H1 (cell line): ENCODE measurements around the gene COL4A1. TPM values are rescaled to one million over a fixed set of nuclear protein-coding genes. Genes with fewer than 3 reads are reported as not detected.

Source experiments
- CTCF ChIA-PET: fragments of 300-600 bp; sonication (Branson Sonifier 250); formaldehyde crosslinking; loops from one replicate; lab custom pipeline; 2021; ENCODE audit not compliant: partially characterized antibody; lab: Charles Lee
- POLR2A ChIA-PET: fragments of 300-600 bp; sonication (Branson Sonifier 250); formaldehyde crosslinking; loops from one replicate; lab custom pipeline; 2021; ENCODE audit warnings: inconsistent platforms; ENCODE audit not compliant: partially characterized antibody; lab: Charles Lee
- DNase-seq, 2 experiments: peaks; one replicate each; pipeline versions ENCODE4 v3.0.0 to v3.0.0-alpha.2; 2010 to 2022; ENCODE audit warnings: low spot score in 2 of 2, low read depth in 1 of 2, mixed read lengths in 1 of 2
- FAIRE-seq: peaks from 2 replicates; lab custom pipeline; 2011; peaks lifted over from hg19 to GRCh38; lab: Jason Lieb, UNC
- H2AFZ ChIP-seq: 2 replicates; pipeline ENCODE4 v1.8.1; 2012; ENCODE audit warnings: low read length, inconsistent platforms
- H2AK5ac ChIP-seq: 2 replicates; pipeline ENCODE4 v1.6.1; 2013; ENCODE audit warnings: low read depth, low read length
- H2BK120ac ChIP-seq: replicated peaks from 2 replicates; pipeline ENCODE3; 2013; ENCODE audit warnings: low read depth, low read length, inconsistent platforms
- H2BK12ac ChIP-seq: 2 replicates; pipeline ENCODE4 v1.6.1; 2013; ENCODE audit warnings: low read depth, low read length
- H2BK15ac ChIP-seq: 2 replicates; pipeline ENCODE4 v1.6.1; 2013; ENCODE audit warnings: low read length
- H2BK20ac ChIP-seq: 2 replicates; pipeline ENCODE4 v1.6.1; 2013; ENCODE audit warnings: low read length
- H2BK5ac ChIP-seq: 2 replicates; pipeline ENCODE4 v1.6.1; 2013; ENCODE audit warnings: low read depth, low read length
- H3K14ac ChIP-seq: 2 replicates; pipeline ENCODE4 v1.6.1; 2013; ENCODE audit warnings: inconsistent platforms; ENCODE audit not compliant: insufficient read length
- H3K18ac ChIP-seq: 2 replicates; pipeline ENCODE4 v1.6.1; 2013; ENCODE audit warnings: low read length; ENCODE audit errors: extremely low read depth
- H3K23ac ChIP-seq: 2 replicates; pipeline ENCODE4 v1.6.1; 2013; ENCODE audit warnings: inconsistent platforms; ENCODE audit not compliant: insufficient read length
- H3K23me2 ChIP-seq: 2 replicates; pipeline ENCODE4 v1.6.1; 2013; ENCODE audit warnings: low read depth, low read length
- H3K27ac ChIP-seq: 2 replicates; pipeline ENCODE4 v1.6.1; 2011; ENCODE audit warnings: low read depth, low read length, inconsistent platforms
- H3K27me3 ChIP-seq, 4 experiments: replicated peaks in 1 of 4; 1 replicate in 1 of 4; 2 replicates in 3 of 4; pipeline versions ENCODE4 v1.6.1 to v1.8.1; 2011 to 2013; ENCODE audit warnings: low read length in 3 of 4, mild to moderate bottlenecking in 3 of 4, inconsistent platforms in 2 of 4, mixed read lengths in 2 of 4, moderate library complexity in 1 of 4; ENCODE audit not compliant: control insufficient read depth in 3 of 4, insufficient read depth in 3 of 4; ENCODE audit errors: extremely low read depth in 1 of 4
- H3K36me3 ChIP-seq, 4 experiments: 2 replicates each; pipeline versions ENCODE4 v1.6.1 to v1.8.1; 2011 to 2013; ENCODE audit warnings: mild to moderate bottlenecking in 4 of 4, low read length in 3 of 4, moderate library complexity in 2 of 4, control low read depth in 1 of 4, inconsistent platforms in 1 of 4; ENCODE audit not compliant: insufficient read depth in 4 of 4, control insufficient read depth in 2 of 4
- H3K4ac ChIP-seq: replicated peaks from 2 replicates; pipeline ENCODE3; 2013; ENCODE audit warnings: low read length, low read depth, mixed read lengths, inconsistent platforms; ENCODE audit not compliant: insufficient read length
- H3K4me1 ChIP-seq, 4 experiments: replicated peaks in 1 of 4; 1 replicate in 1 of 4; 2 replicates in 3 of 4; pipeline versions ENCODE4 v1.6.1 to v1.8.1; 2011 to 2013; ENCODE audit warnings: low read length in 3 of 4, inconsistent platforms in 2 of 4, mixed read lengths in 1 of 4; ENCODE audit not compliant: insufficient read depth in 4 of 4, control insufficient read depth in 3 of 4
- H3K4me2 ChIP-seq, 2 experiments: 2 replicates each; pipeline versions ENCODE4 v1.6.1 to v1.8.1; 2011 to 2013; ENCODE audit warnings: low read depth in 2 of 2, low read length in 2 of 2, control low read depth in 1 of 2, inconsistent platforms in 1 of 2, mild to moderate bottlenecking in 1 of 2; ENCODE audit not compliant: insufficient read depth in 1 of 2
- H3K4me3 ChIP-seq, 4 experiments: fragments of 200-600, 300-600 bp in 1 of 4; sonication (generic), shearing (Covaris generic), sonication (Bioruptor Twin) in 1 of 4; 2 replicates each; pipeline versions ENCODE4 v1.5.1 to v1.8.1; 2011 to 2016; ENCODE audit warnings: low read length in 4 of 4, low read depth in 3 of 4, control low read depth in 2 of 4, inconsistent platforms in 2 of 4, mild to moderate bottlenecking in 2 of 4, mixed read lengths in 1 of 4, moderate library complexity in 1 of 4; ENCODE audit not compliant: insufficient read depth in 2 of 4; ENCODE audit errors: extremely low read depth in 1 of 4
- H3K56ac ChIP-seq: replicated peaks from 2 replicates; pipeline ENCODE3; 2013; ENCODE audit warnings: low read depth, mild to moderate bottlenecking, mixed read lengths, low read length, inconsistent platforms; ENCODE audit not compliant: insufficient read length
- H3K79me1 ChIP-seq: 2 replicates; pipeline ENCODE4 v1.6.1; 2013; ENCODE audit warnings: low read depth, low read length, control low read depth
- H3K79me2 ChIP-seq, 2 experiments: 2 replicates each; pipeline versions ENCODE4 v1.6.1 to v1.8.1; 2012 to 2013; ENCODE audit warnings: low read length in 2 of 2, mild to moderate bottlenecking in 2 of 2, inconsistent platforms in 1 of 2; ENCODE audit not compliant: insufficient read depth in 2 of 2, control insufficient read depth in 1 of 2
- H3K9ac ChIP-seq, 4 experiments: replicated peaks in 1 of 4; 1 replicate in 1 of 4; 2 replicates in 3 of 4; pipeline versions ENCODE4 v1.6.1 to v1.8.1; 2011 to 2013; ENCODE audit warnings: low read depth in 3 of 4, low read length in 3 of 4, control low read depth in 2 of 4, mild to moderate bottlenecking in 2 of 4, moderate library complexity in 2 of 4, inconsistent platforms in 1 of 4; ENCODE audit errors: extremely low read depth in 1 of 4
- H3K9me3 ChIP-seq, 2 experiments: 2 replicates each; pipeline versions ENCODE4 v1.6.1 to v1.8.1; 2012 to 2013; ENCODE audit warnings: mild to moderate bottlenecking in 2 of 2, moderate library complexity in 2 of 2, control low read depth in 1 of 2, inconsistent platforms in 1 of 2, low read depth in 1 of 2, low read length in 1 of 2, mixed read lengths in 1 of 2; ENCODE audit not compliant: insufficient read depth in 2 of 2
- H4K20me1 ChIP-seq, 2 experiments: replicated peaks in 1 of 2; 2 replicates each; pipeline versions ENCODE3 to v1.8.1; 2011 to 2013; ENCODE audit warnings: inconsistent platforms in 2 of 2, low read length in 2 of 2, mild to moderate bottlenecking in 1 of 2; ENCODE audit not compliant: insufficient read depth in 2 of 2, control insufficient read depth in 1 of 2
- H4K5ac ChIP-seq: 2 replicates; pipeline ENCODE4 v1.6.1; 2013; ENCODE audit warnings: low read length, low read depth, mixed read lengths, inconsistent platforms; ENCODE audit not compliant: insufficient read length
- H4K8ac ChIP-seq: 2 replicates; pipeline ENCODE4 v1.8.0; 2013; ENCODE audit warnings: mild to moderate bottlenecking, moderate library complexity, low read length, inconsistent platforms; ENCODE audit not compliant: insufficient read depth; ENCODE audit errors: extremely low read depth
- H4K91ac ChIP-seq: replicated peaks from 2 replicates; pipeline ENCODE3; 2013; ENCODE audit warnings: low read length, mixed read lengths, inconsistent platforms; ENCODE audit not compliant: insufficient read length
- BCL11A ChIP-seq, 2 experiments: IDR thresholded peaks; one replicate each; pipeline ENCODE4 v1.6.1; 2011; ENCODE audit warnings: low read depth in 2 of 2, low read length in 2 of 2, mild to moderate bottlenecking in 2 of 2
- CEBPB ChIP-seq: IDR thresholded peaks from 2 replicates; pipeline ENCODE4 v1.6.1; 2012; ENCODE audit warnings: low read depth, low read length
- EGR1 ChIP-seq: IDR thresholded peaks from 2 replicates; pipeline ENCODE4 v1.6.1; 2011; ENCODE audit warnings: low read depth, low read length, borderline replicate concordance
- EZH2 ChIP-seq: fragments of 200-600 bp; sonication (generic); IDR thresholded peaks from 2 replicates; pipeline ENCODE4 v1.7.1; 2012; ENCODE audit warnings: low read depth, mild to moderate bottlenecking, moderate library complexity, low read length, inconsistent platforms; ENCODE audit not compliant: severe bottlenecking
- NANOG ChIP-seq: IDR thresholded peaks from 2 replicates; pipeline ENCODE4 v1.6.1; 2011; ENCODE audit warnings: low read length, low read depth, mild to moderate bottlenecking, inconsistent platforms; ENCODE audit not compliant: insufficient read depth, poor library complexity, severe bottlenecking
- NRF1 ChIP-seq: IDR thresholded peaks from 2 replicates; pipeline ENCODE4 v1.6.1; 2011; ENCODE audit warnings: mild to moderate bottlenecking, low read depth, low read length, improper control_type of control experiment
- RFX5 ChIP-seq: IDR thresholded peaks from 2 replicates; pipeline ENCODE4 v1.6.1; 2011; ENCODE audit warnings: low read depth, low read length, improper control_type of control experiment, borderline replicate concordance
- SIN3A ChIP-seq, 2 experiments: IDR thresholded peaks in 1 of 2; conservative IDR thresholded peaks in 1 of 2; 2 replicates each; pipeline ENCODE4 v1.6.1; 2011 to 2012; ENCODE audit warnings: low read length in 2 of 2, improper control_type of control experiment in 1 of 2, low read depth in 1 of 2, mild to moderate bottlenecking in 1 of 2
- WGBS, 2 experiments: shearing (Covaris generic) in 1 of 2; methylation state at CpG; one replicate each; pipeline versions ENCODE4 v1.1.6 to v1.1.7; 2013 to 2015; ENCODE audit warnings: low lambda C conversion rate in 2 of 2, mixed read lengths in 2 of 2, inconsistent platforms in 1 of 2, low coverage in 1 of 2, missing lambda C conversion rate in 1 of 2; ENCODE audit not compliant: insufficient replicate concordance in 2 of 2, insufficient coverage in 1 of 2, insufficient read length in 1 of 2; ENCODE audit errors: extremely low coverage in 1 of 2, missing lambda C conversion rate in 1 of 2; 5-methylcytosine and 5-hydroxymethylcytosine counted together
- polyA plus RNA-seq, 7 experiments: library from polyadenylated mRNA; depleted of rRNA in 3 of 7; stranded (reverse) in 5 of 7; unstranded in 2 of 7; fragments of >200 nt in 5 of 7; fragments of 200-250 nt in 2 of 7; gene quantifications; 1 replicate in 5 of 7; 2 replicates in 1 of 7; 4 replicates in 1 of 7; pipeline versions ENCODE4 v1.2.1 to v1.2.3, GENCODE V29; 2011 to 2013; ENCODE audit warnings: missing spikeins in 2 of 7, mixed read lengths in 2 of 7
- total RNA-seq: library from RNA; stranded (reverse); fragmentation: NEBNext Ultra II Directional; extraction: Animal tissue kit (Norgen Biotek cat#: 25700); gene quantifications from 2 replicates; pipeline ENCODE4 v1.2.1, GENCODE V29; 2021

COL4A1 gene
- total and polyA plus RNA-seq, 2 of the 8 experiments (the other 6 are each of a cell fraction or from before 2014, with no cell fraction given) = 30.7 to 82.0 TPM

- CTCF ChIA-PET = interaction anchor here (1.0 to 1.6 kb wide), 2 partner anchors 12 to 56 kb away, joined by 4 to 5 read pairs; no protein-coding TSS in a partner anchor
- Histone ChIP-seq H3K79me2 (no peaks in the 10 kb centered on the region), H4K91ac (no peak overlapping the region)
Measured at GRCh38 chr13:110150384-110151101, 156.4 kb downstream of the COL4A1 start.

More at GRCh38 chr13:110150384-110151101, 156.4 kb downstream of the COL4A1 start:
- Histone ChIP-seq H3K23ac (no peak overlapping the region), H3K36me3 (peaks cover 0 to 3% (median 2%) of the 10 kb centered on the region in 4 experiments; a peak in 2 of 8 replicates), H4K20me1 (peaks cover 0 to 3% of the 10 kb centered on the region in 2 experiments), H3K79me1 (no peaks in the 10 kb centered on the region), H4K5ac (no peak overlapping the region), H3K4ac (no peak overlapping the region), H3K18ac (no peak overlapping the region), H3K4me1 (peaks cover 0 to 2% (median 0%) of the 10 kb centered on the region in 4 experiments; a peak in 3 of 7 replicates), H2AK5ac (no peak overlapping the region), H3K9me3 (no peaks in the 10 kb centered on the region; a peak in 1 of 4 replicates), H2BK20ac (no peak overlapping the region), H3K23me2 (no peaks in the 10 kb centered on the region), H2AFZ (no peak overlapping the region), H3K14ac (no peak overlapping the region), H4K8ac (no peak overlapping the region), H3K4me2 (no peak overlapping the region), H3K27ac (no peak overlapping the region), H3K27me3 (no peaks in the 10 kb centered on the region), H2BK120ac (no peak overlapping the region), H2BK12ac (no peak overlapping the region), H2BK15ac (no peak overlapping the region), H3K4me3 (no peak overlapping the region), H3K56ac (no peak overlapping the region), H3K9ac (no peak overlapping the region), H2BK5ac (no peak overlapping the region)
- POLR2A ChIA-PET = no interaction called here
- no peak for FAIRE-seq
- no peak for DNase-seq
- 93% methylated on average over 15 of the region's 15 CpGs; no CpG with 5 or more reads in 1 of the 2 experiments for WGBS, 2 experiments
- TF ChIP-seq RFX5 (no peak), SIN3A (conservative IDR thresholded peaks at IDR 0.05 in 1 of 2, IDR thresholded peaks at IDR 0.05 in 1 of 2; ENCODE audit: low read depth in 1 of 2, low read length in 2 of 2) (no peak), EGR1 (no peak), BCL11A (IDR thresholded peaks at IDR 0.05; ENCODE audit: low read depth in 2 of 2, low read length in 2 of 2) (no peak), NRF1 (no peak), CEBPB (no peak), EZH2 (no peak), NANOG (no peak)
